Stimulated activated CD8-positive, alpha-beta memory T cell treated with anti-CD3 and anti-CD28 coated beads, Interleukin-15, amount 100 ng/mL, for 4 hours (primary cell): ENCODE results near the gene PLXNA4.
"Not testable (repeated sequence)": the region's sequence is repeated elsewhere in the genome, so short reads cannot be mapped to it uniquely, and the experiment has no call there.

Experiments
- DNase-seq, 2 donors: peaks; one replicate each; pipeline ENCODE4 v3.0.0-alpha.2; 2020; ENCODE audit warnings: low read depth in 2 of 2

The PLXNA4 gene

GRCh38 chr7:132575982-132576720 is at the start of gene PLXNA4:
PLXNA4 (minus strand) TSS chr7:132576470; CDS start chr7:132508693, 67,777 bp downstream.
- DNase-seq: no peak

GRCh38 chr7:132625651-132626050 is 49.4 kb upstream of the PLXNA4 start:
- DNase-seq: no peak

- DNase-seq: no peak
Observed at GRCh38 chr7:132622081-132622480, 45.8 kb upstream of the PLXNA4 start.

GRCh38 chr7:132619967-132620366 is 43.7 kb upstream of the PLXNA4 start:
- DNase-seq: no peak

GRCh38 chr7:132618956-132619305 is 42.7 kb upstream of the PLXNA4 start:
- no peak for DNase-seq

GRCh38 chr7:132618271-132618955 is 42.1 kb upstream of the PLXNA4 start:
- no peak for DNase-seq

- DNase-seq: no peak
Observed at GRCh38 chr7:132614428-132615318, 38.4 kb upstream of the PLXNA4 start.

GRCh38 chr7:132613737-132614136 is 37.5 kb upstream of the PLXNA4 start:
- no peak for DNase-seq

- no peak for DNase-seq
Observed at GRCh38 chr7:132610995-132611394, 34.7 kb upstream of the PLXNA4 start.

GRCh38 chr7:132609906-132610520 is 33.7 kb upstream of the PLXNA4 start:
- no peak for DNase-seq

GRCh38 chr7:132609222-132609621 is 33.0 kb upstream of the PLXNA4 start:
- no peak for DNase-seq

GRCh38 chr7:132608523-132608922 is 32.3 kb upstream of the PLXNA4 start:
- no peak for DNase-seq

- DNase-seq: no peak
Observed at GRCh38 chr7:132607656-132608055, 31.4 kb upstream of the PLXNA4 start.

- DNase-seq: no peak
Observed at GRCh38 chr7:132604121-132604520, 27.9 kb upstream of the PLXNA4 start.

GRCh38 chr7:132603220-132603833 is 27.1 kb upstream of the PLXNA4 start:
- DNase-seq: no peak

- DNase-seq: no peak
Observed at GRCh38 chr7:132601783-132602182, 25.5 kb upstream of the PLXNA4 start.

GRCh38 chr7:132596588-132596987 is 20.3 kb upstream of the PLXNA4 start:
- DNase-seq: no peak

GRCh38 chr7:132594741-132595140 is 18.5 kb upstream of the PLXNA4 start:
- not testable (repeated sequence) for DNase-seq

- DNase-seq: no peak
Observed at GRCh38 chr7:132592936-132593335, 16.7 kb upstream of the PLXNA4 start.

GRCh38 chr7:132592231-132592920 is 16.1 kb upstream of the PLXNA4 start:
- no peak for DNase-seq

GRCh38 chr7:132590162-132590561 is 13.9 kb upstream of the PLXNA4 start:
- DNase-seq: no peak
